IPS-18c (cell line): ENCODE results near the gene TGIF1.
"Not testable (repeated sequence)": the region's sequence is repeated elsewhere in the genome, so short reads cannot be mapped to it uniquely, and the experiment has no call there.

ENCODE experiments used
- H3K4me3 ChIP-seq: 2 replicates; pipeline ENCODE4 v1.7.0; 2013; ENCODE audit warnings: low read depth, mild to moderate bottlenecking, low read length, moderate library complexity; ENCODE audit not compliant: insufficient read depth
- H3K9me3 ChIP-seq: one replicate; pipeline ENCODE4 v1.6.1; 2013; ENCODE audit warnings: mild to moderate bottlenecking, low read length, moderate library complexity; ENCODE audit not compliant: control insufficient read depth, insufficient read depth

The TGIF1 gene

DNA sequence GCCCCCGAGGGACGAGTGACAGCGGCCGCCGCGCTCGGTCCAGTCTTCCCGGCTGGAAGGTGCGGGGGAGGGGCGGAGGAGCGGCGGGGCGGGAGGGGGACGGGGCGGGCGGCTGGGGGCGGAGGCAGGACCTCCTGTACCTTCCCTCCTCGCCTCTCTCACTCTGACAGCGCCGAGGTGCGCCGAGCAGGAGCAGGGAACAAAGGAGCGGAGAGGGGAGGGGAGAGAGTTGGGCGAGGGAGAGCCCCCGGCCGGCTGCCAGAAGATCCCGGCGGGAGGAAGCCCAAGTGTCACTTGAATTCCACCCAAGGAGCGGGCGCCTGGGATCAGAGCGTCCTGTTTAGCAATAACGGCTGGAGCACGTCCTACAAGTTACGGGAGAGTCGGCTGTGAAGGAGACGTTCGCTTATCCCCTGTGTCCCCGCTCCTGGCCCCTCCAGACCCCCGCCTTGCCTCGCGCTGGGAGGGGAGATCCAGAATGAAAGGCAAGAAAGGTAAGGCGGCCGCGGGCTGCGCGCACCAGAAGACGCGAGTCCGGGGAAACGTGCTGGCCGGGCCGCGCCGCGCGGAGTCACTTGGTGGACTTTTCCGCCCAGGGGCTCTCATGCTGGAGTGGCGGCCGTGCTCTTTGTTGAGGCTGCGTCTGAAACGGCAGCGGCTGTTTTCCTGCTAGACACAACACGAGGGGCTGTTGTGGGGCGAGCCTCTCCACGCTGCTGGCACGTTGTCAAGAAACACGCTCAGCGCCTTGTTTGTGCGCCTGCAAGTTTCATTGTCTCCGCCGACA, at the start of gene TGIF1:
TSS of gene TGIF1 (plus strand) at position 161 of the 787 bp plus-strand sequence. CDS start at position 479, 318 bp downstream.
- H3K9me3 ChIP-seq: no peaks in the 10 kb centered on the region
- peak within 1 kb of the TSS; percentile 92 for H3K4me3 ChIP-seq

DNA sequence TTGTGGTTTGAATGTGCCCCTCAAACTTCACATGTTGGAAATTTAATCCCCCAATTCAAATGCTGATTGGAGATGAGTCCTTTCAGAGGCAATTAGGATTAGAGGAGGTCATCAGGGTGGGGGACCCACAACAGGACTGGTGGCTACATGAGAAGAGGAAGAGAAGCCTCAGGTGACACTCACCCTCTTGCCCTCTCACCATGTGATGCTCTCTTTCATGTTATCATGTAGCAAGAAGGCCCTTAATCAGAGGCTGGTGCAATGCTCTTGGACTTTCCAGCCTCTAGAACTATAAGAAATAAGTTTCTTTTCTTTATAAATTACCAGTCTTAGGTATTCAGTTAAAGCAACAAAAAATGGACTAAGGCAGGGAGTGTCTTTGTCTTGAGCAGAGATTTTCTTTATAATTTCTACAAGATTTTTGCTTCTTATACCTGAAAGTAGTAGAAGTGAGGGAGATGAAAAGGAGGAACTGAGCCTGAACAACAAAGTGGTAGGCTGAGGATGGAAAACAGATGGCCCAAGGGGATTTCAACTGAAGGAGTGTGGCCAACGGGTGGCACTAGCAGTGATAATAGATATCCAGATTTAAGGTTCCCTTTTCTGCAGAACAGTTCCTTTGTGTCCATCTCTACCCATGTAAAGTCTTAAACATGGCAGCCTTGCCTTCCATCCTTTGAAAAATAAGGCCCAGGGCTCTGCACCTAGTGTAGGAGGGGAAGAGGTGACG, 49.2 kb upstream of the TGIF1 start:
- H3K4me3 ChIP-seq: no peak overlapping the region
- no peaks in the 10 kb centered on the region for H3K9me3 ChIP-seq

DNA sequence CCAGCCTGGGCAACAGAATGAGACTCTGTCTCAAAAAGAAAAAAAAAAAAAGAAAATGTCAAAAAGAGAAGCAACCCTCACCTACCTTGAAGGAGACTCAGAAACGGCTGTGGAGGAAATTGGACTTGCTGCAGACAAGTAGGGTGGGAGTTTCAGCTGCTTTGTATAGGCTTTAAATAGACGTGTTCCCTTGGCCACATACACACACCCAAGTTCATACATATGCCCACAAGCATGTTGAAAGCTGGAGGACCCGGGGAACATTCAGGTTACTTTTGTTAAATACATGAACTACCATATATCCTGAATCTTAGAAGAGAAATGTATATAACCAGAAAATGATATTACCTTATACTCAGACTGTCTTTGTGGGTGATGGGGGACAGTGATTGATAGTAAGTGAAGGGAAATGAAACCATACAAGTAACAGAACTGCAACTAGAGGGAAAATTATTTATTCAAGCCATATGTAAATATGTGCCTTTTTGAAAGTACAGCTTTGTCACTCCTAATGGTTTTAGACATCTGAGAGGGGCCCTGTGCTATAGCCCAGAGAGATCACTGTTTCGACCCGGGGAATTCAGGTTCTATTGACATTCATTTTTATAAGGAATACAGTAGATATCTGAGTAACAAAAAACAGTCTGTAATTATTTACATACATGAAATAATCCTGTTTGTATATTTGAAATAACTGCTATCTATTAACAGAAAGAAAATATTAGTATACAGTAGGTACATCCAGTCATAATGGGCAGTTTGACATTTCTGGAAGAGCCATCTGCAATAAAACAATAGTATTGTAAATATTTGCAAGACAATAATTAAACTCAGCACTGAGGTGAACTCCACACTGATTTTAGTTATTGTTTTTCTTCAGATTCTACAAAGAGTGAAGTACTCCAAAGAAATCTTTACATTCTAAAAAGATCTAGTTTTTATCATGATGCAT, 48.0 kb upstream of the TGIF1 start:
- no peaks in the 10 kb centered on the region for H3K9me3 ChIP-seq
- no peak overlapping the region for H3K4me3 ChIP-seq

DNA sequence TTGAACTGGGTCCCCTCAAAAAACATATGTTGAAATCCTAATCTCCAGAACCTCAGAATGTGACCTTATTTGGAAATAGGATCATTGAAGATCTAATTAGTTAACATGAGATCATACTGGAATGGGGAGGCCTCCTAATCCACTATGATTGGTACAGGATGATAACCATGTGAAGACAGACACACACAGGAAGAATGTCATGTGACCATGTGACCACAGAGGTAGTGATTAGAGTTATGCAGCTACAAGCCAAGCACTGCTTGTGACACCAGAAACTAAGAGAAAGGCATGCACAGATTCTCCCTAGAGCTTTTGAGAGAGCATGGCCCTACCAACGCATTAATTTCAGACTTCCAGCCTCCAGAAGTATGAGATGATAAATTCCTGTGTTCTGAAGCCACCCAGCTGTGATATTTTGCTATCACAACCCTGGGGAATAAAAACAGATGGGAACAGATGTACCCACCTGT, 47.0 kb upstream of the TGIF1 start:
- Histone ChIP-seq H3K4me3 (no peak overlapping the region), H3K9me3 (no peaks in the 10 kb centered on the region)

DNA sequence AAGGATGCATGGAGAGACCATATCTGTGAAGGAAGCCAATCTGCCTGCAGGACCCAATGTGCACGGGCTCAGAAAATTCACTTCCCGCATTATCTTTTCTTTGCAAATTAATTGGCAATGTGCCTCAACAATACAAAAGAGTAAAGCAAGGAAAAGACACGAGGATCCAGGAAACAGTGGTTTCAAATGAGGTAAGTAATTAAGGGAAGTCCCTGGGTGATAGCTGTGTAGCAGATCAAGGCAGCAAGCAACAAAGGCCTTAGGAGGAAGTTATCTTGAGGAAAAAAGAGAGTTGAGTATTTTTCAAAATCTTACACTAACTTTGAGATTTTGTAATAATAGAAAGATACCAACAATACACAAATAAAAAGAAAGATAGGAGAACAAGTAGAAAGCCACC, 44.3 kb upstream of the TGIF1 start:
- H3K9me3 ChIP-seq: no peaks in the 10 kb centered on the region
- no peak overlapping the region for H3K4me3 ChIP-seq

DNA sequence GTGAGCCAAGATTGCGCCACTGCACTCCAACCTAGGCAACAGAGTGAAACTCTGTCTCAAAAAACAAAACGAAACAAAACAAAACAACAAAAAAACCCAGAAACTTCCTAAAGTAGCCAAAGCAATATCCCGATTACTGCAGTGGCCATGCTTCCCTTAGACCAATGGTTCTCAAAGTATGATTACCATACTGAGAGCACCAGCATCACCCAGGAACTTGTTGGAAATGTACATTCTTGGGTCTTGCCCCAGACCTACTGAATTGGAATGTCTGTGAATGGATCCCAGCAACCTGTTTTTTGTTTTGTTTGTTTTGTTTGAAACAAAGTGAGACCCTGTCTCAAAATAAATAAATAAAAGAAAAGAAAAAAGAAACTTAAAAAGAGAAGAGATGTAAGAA, 41.9 kb upstream of the TGIF1 start:
- H3K4me3 ChIP-seq: no peak overlapping the region
- H3K9me3 ChIP-seq: no peaks in the 10 kb centered on the region

DNA sequence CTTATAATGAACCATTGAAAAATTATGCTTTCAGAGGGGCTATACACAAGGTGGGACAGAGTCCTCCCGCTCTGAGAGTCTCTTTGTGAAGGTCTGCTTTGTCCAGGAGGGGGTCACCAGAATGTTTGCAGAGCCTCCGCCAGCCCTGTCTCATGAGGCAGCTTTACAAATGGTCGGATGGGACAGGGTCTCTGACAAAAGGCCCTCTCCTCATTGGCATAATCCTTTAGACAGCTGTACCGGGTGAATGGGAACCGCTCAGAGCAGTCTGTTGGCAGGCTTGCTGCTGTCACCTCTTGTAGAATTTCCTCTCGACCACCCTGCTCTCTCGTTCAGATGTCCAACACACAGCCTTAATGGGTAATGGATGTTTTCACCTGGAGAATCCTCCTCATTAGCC, 40.2 kb upstream of the TGIF1 start:
- Histone ChIP-seq H3K9me3 (no peaks in the 10 kb centered on the region), H3K4me3 (no peak overlapping the region)

DNA sequence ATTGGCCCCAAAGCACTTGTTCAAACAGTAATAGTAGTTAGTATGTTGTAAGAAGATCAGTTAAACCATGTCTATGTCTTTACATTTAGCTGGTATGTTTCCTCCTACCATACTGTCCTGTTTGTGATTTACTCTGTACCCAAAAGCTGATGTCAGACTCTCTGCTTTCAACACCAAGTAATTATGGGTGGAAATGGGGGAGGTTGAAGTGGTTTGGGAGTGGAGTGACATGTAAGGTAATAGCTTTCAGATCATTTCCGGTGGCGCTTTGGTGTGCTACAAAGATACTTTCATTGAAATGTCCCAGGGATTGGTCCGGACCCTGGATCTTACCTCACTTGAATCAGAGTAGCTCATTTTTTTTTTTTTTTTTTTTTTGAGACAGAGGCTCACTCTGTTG, 39.7 kb upstream of the TGIF1 start:
- Histone ChIP-seq H3K9me3 (no peaks in the 10 kb centered on the region), H3K4me3 (no peak overlapping the region)

DNA sequence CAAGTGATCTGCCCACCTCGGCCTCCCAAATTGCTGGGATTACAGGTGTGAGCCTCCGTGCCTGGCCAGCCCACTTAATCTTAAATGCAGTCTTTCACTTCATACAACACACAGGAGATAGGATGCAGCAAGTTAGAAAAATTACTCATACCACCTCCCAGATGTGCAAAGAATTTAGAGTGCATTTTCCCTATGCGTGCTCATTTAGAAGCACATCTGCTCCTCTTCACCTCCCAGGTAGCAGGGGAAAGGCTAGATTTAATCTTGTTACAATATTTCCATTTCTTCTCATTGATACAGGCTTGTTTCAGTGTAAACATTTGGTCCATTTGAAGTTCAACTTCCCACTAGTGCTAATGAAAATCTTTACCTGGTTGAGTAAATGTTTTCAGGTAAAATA, 39.1 kb upstream of the TGIF1 start:
- not testable (repeated sequence) for H3K9me3 ChIP-seq, H3K4me3 ChIP-seq

DNA sequence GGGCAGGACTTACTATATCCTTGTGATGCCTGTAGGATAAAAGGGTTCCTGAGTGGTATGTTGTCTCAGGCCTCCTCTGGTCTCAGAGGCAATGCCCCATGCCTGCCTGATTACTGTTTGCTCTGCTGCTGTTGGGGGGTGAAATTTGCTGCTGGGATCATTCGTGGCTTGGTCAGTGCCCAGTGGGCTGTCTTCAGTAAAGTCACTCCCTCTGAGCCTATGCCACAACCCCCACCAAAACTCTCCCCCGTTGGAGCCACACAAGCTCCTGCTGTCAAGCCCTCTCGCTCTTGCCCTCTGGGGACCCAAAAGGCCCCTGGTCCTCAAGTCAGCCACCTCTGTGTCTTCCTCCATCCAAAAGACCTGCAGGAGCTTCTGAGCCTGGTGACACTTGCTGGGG, 38.6 kb upstream of the TGIF1 start:
- Histone ChIP-seq H3K4me3 (no peak overlapping the region), H3K9me3 (no peaks in the 10 kb centered on the region)

DNA sequence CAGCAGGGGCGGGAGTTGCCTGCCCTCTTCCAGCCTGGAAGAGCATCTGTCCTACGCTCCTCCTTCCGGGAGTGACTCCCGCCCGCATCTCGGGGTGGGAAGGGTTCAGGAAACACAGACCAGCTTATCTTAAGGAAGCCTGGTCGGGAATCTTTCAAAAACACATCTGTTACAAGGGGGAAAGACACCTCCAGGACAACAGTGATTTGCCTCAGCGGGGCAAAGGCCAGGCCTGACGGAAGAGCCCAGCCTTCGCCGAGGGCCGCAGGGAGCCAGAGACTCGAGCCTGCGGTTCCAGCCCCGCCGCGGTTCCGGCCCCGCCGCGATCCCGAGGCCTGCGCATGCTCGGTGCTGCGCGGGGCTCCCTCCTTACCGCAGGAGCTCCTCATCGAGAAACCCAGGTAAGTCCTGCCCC, 38.1 kb upstream of the TGIF1 start:
- Histone ChIP-seq H3K9me3 (no peaks in the 10 kb centered on the region), H3K4me3 (no peak overlapping the region)

DNA sequence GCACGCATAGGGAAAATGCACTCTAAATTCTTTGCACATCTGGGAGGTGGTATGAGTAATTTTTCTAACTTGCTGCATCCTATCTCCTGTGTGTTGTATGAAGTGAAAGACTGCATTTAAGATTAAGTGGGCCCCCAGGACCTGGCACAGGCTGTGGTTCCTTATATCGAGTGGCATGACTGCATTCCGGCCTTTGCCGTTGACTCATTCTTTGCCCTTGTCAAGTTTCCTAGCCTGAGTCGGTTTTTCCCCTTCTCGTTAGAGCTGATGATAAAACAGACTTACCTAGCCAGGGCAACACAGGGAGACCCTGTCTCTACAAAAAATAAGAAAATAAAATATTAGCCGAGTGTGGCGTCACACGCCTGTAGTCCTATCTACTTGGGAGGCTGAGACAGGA, 37.4 kb upstream of the TGIF1 start:
- H3K9me3 ChIP-seq, H3K4me3 ChIP-seq: not testable (repeated sequence)

DNA sequence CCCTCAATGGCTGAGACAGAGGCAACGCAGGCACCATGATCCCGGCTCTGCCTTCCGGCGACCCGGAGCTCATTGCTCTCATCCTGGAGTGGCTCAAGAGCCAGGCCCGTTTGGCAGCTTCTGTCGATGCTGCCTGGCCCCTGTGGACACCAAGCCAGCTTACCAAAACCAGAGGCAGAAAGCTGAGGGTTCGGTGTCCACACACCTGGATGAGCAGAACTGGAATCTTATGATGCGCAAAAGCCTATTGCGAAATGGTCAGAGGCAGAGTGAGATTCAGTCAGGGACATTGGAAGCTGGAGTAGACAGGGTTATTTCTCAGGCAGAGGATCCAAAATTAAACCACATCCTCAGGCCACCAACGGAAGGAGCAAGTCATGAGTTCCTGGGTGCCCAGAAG, 34.9 kb upstream of the TGIF1 start:
- H3K4me3 ChIP-seq: no peak overlapping the region
- H3K9me3 ChIP-seq: no peaks in the 10 kb centered on the region

DNA sequence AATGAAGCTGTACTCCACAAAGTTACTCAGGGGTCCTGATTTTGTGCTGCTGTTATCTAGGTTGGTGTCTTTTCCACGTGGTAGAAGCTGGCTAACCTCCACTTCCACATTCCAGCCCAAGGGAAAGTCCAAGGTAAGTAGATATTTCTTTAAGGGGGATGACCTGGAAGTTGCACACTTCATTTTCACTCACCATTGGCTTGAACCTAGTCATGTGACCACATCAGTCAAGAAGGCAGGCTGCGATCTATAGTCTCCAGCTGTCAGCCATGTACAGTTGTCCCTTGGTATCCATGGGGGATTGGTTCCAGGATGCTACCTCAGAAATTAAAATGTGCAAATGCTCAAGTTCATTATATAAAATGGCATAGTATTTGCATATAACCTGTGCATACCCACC, 31.9 kb upstream of the TGIF1 start:
- H3K9me3 ChIP-seq: no peaks in the 10 kb centered on the region

DNA sequence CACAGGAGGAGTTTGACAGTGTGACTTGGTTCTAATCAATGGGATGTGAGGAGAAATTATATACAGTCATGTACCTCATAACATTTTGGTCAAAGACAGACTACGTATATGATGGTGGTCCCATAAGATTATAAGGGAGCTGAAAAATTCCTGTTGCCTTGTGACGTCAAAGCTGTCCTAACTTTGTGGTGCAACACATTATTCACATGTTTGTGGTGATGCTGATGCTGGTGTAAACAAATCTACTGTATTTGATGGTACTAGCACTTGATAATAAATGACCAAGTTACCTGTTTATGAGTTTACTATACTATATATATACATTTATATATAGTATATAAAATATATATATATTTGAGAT, 29.1 kb upstream of the TGIF1 start:
- H3K4me3 ChIP-seq: no peak overlapping the region
- no peaks in the 10 kb centered on the region for H3K9me3 ChIP-seq

More for the DNA sequence above, 31.9 kb upstream of the TGIF1 start:
- no peak overlapping the region for H3K4me3 ChIP-seq

DNA sequence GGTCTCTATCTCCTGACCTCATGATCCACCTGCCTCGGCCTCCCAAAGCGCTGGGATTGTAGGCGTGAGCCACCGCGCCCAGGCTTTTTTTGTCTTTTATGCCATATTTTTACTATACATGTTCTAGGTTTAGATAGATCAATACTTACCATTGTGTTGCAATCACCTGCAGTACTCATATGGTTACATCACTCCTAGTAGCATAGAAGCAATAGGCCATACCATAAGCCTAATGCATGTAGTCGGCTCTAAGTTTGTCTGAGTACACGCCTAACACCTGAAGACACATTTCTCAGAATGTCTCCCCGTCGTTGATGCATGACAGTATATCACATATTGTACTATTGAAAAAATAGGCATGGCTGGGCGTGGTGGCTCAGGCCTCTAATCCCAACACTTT, 27.1 kb upstream of the TGIF1 start:
- Histone ChIP-seq H3K9me3 (no peaks in the 10 kb centered on the region), H3K4me3 (no peak overlapping the region)

DNA sequence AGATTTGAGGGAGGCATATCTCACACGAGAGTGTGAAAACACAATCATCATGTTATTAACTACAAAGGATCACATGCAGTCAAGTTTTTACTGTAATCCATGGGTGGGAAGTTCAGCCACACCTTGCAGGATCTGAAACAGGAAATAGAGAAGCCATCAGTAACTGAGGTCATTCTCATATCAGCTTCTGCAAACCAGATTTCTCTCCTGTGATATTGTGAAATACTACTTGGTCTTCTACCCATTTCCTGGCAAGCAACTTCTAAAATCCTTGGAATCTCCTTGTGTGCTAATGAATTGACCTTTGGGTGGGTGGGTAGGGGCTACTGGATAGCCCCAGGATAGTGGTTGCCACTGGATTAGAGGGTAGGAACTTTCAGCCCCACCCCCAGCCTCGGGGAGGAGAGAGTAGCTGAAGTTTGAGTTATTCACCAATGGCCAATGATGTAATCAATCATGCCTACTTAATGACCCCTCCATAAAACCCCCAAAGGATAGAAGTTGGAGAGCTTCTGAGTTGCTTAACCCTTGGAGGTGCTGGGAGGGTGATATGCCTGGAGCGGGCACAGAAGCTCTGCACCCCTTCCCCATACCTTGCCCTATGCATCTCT, 25.6 kb upstream of the TGIF1 start:
- Histone ChIP-seq H3K9me3 (no peaks in the 10 kb centered on the region), H3K4me3 (no peak overlapping the region)
